GM19240 (cell line): ENCODE results near the gene P2RX6.

Experiments
- DNase-seq: peaks from one replicate; pipeline ENCODE4 v3.0.0; 2011; ENCODE audit warnings: low spot score; ENCODE audit not compliant: insufficient read length

P2RX6 gene

DNA sequence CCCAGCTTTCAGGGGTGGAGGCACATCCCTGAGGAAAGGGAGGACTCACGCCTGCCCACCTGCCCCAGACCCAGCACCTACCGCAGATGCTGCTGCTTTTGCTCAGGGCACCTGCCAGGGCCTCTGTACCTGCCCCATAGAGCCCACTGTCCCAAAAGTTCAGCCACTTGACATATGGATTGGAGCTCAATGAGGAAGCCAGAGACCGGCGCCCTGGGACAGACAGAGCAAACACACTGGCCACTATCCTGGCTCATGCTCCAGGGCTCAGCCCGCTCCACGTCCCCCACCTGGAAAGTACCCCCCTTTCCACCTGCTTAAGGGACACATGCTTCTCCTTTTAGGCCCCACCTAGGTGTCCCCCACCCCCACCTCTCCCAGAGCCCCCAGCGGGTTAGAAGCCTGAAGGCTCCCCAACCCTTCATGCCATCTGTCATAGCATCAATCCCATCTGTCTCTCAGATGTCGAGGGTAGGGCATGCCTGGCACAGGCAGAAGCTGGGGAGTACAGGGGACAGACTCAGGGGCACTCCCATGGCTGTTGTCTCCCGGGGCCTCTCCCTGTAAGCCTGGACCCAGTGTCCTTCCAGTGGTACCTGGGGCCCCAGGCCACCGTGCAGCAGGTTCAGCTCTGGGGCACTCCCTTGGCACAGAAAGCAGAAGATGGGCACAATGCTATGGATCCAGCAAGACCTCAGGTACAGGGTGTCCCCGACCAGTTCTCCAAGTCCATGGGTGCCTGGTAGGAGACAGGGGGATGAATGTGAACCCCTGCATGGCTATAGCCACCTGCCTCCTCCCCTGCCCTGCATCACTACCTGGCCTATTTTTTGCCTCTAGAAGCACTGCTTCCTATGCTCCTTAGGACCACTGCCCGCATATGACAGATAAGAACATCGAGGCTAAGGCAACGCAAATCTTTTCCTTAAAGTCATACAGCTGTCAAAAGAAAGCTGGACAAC lies 2.2 kb upstream of the P2RX6 start:
- no peak for DNase-seq

GRCh38 chr22:21013657-21014201 lies 1.2 kb upstream of the P2RX6 start:
- DNase-seq: no peak

DNA sequence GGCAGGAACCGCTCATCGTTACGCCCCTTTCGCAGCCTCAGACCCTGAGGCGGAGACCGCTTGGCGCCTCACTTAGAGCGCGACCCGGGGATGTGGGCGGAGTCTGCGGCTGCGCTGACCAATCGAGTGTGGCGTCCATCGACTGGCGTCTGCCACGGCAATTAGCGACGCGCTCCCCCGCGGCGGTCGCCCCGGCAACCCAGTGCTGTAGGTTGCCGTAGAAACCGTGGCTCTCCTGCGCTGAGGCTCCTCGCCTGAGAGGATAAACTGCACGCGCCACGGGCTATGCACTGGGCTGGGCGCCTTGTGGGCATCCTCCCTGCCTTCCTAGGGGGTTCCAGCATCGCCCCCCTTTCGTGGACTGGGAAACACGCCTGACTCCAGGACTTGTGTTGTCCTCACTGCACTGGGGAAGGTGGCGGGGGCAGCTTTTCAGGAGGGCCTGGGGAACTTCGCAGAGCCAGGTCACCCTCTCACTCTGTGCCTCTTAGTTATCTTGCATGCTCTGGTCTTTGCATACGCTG lies 701 bp upstream of the P2RX6 start:
- peak; percentile 89 for DNase-seq

DNA sequence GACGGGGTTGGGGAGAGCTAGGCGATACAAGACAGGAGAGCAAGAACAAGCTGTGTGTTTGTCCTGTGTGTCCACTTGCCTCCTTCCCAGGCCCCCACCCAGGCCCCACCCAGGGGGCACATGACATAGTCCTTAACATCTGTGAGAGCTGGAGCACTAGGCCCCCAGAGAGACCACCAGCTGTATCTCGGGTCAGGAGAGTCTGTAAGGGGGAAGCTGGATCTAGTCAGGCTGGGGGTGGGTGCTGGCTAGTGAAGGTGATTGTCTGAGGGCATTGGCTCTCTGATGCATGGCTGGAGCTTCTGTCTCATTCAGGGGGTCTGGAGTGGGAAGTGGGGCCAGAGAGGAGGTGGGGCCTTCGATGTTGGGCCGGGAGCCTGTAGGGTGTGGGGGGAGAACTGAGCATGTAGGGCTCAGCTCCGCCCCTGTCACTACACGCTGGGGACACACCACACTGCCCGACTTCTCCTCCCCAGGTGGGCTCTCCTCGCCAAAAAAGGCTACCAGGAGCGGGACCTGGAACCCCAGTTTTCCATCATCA lies 571 bp downstream of the P2RX6 start:
- DNase-seq: no peak

DNA sequence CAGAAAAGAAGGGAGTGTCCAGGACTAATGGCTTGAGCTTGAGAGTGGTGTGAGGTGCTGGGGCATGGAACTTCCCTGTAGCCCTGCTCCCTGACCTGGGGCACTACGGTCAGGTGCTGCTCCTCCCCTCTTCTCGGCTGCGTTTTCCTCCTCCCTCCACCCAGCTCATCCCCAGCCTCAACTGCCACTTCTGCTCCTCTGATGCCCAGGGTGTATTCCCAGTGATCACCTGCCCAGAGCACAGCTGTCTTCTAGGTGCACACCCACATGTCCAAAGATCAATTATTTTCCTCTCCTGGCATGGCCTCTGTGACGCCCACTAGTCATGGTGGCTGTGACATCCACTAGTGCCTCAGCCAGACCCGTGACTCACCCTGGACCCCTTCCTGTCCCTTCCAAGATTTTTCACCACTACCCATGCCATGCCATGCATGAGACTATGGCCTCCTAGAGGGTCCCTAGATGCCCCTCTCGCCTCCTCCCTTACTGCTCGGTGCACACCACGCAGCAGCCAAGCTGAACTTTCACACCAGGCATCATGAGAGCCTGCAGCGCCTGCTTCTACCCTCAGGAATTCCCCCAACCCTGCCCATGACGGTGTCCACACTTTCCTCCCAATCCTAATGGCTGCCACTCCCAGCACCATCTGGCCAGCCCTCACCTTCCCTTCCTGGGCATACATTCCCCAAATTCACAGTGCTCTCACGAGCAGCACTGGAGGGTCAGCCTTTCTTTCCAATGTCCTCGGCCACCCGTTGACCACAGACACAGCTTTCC lies 1.9 kb downstream of the P2RX6 start:
- no peak for DNase-seq

GRCh38 chr22:21018314-21018713 lies 3.3 kb downstream of the P2RX6 start:
- no peak for DNase-seq

GRCh38 chr22:21020802-21021429 lies 6.0 kb downstream of the P2RX6 start:
- no peak for DNase-seq

GRCh38 chr22:21022507-21022906 lies 7.5 kb downstream of the P2RX6 start:
- no peak for DNase-seq

GRCh38 chr22:21022955-21023614 lies 8.1 kb downstream of the P2RX6 start:
- no peak for DNase-seq

- DNase-seq: no peak
These were observed 10.3 kb downstream of the P2RX6 start for GRCh38 chr22:21025266-21025665.

- no peak for DNase-seq
These were observed 11.1 kb downstream of the P2RX6 start for GRCh38 chr22:21025763-21026755.

DNA sequence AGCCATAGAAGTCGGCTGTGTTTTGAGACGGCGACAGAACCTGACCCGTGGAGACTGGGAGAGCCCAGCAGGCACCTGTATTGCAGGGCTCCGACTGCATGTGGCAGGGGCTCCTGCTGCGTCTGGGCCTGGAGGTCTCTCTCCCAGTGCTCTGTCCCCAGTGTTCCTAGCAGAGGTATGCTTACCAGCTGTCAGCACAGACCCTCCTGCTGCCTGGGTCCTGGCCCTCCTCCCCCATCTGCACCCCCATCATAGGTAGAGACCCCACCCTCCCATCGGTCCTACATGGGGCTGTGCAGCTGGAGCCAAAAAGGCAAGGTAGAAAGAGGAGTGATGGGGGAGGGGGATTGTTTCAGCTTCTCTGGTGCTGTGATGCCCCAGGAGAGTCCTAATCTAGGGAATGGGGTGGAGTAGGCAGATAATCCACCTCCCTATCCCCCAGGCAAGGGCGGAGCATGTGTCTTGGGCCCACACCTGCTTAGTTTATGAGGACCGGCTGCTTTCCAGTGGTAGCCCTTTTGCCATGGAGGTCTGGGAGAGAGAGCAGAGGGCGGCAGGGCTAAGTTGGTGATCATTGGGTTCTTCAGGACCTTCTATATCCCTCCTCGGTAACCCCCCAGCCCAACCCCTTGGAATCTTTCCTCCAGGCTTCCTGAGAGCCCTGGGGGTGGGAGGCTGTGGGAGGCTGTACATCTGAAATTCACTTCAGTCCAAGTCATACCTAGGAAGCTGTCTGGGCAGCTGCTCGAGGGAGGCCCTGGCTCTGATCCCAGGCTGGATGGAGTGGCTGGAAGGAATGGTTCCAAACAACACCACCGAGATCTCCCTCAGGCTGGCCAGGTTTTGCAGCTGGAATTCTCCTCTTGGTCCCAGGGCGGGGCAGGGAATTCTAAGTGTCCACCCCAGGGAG lies 12.1 kb downstream of the P2RX6 start:
- DNase-seq: no peak

- DNase-seq: no peak
These were observed 13.6 kb downstream of the P2RX6 start for GRCh38 chr22:21028277-21029251.

GRCh38 chr22:21029486-21030025 lies 14.6 kb downstream of the P2RX6 start:
- DNase-seq: no peak

DNA sequence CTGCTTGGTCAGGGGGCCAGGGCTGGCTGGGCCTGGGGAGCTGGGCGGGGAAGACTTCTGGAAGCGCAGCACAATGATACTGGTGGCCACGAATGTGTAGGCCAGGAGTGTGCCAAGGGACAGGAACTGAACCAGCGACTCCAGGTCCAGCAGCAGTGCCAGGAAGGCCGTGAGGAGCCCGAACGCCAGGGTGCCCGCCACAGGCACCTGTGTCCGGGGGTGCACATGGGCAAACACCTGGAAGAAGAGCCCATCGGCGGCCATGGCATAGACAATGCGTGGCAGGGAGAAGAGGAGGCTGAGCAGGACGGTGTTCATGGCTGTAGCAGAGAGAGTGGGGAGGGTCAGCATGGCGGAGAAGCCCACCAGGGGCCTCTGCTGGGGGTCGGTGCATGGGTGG lies 15.1 kb downstream of the P2RX6 start:
- DNase-seq: no peak

DNA sequence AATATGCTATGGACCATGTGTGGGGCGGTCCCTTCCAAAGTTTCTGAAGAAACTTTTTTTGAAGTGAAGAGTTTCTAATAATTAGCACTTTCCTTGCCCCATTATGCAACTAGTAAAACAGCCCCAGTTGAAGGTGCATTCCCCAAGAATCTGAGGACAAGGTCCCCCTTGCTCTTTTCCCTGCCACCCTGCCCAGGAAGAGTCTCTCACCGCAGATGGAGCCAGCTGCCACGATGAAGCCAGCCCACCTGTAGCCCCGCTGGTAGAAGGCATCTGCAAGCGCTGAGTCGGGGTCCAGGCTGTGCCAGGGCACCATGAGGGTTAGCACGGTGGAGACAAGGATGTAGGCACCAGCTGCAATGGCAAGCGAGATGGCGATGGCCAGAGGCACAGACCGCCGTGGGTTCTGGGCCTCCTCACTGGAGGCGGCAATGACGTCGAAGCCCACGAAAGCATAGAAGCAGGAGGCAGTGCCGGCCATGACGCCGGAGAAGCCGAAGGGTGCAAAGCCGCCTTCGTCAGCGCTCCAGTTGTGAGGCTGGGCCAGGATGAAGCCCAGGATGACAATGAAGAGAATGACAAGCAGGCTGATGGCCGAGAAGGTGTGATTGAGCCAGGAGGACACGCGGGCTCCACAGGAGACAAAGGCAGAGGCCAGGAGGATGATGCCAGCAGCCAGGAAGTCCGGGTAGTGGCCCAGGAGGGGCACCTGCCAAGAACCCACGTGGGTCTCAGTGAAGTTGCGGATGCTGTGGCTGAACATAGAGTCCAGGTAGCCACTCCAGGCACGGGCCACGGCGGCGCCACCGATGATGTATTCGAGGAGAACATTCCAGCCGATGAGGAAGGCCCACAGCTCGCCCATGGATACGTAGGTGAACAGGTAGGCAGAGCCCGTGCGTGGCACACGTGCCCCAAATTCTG lies 15.9 kb downstream of the P2RX6 start:
- no peak for DNase-seq
